Neural cell (in vitro differentiated cells): Measurements from ENCODE around the gene MAN2C1. TPM values are rescaled to one million over a fixed set of nuclear protein-coding genes. Genes with fewer than 3 reads are reported as not detected.
"Not testable (repeated sequence)": the region's sequence is repeated elsewhere in the genome, so short reads cannot be mapped to it uniquely, and the experiment has no call there.

Experiments used
- H2AFZ ChIP-seq: fragments of 200-600, 300-800 bp; sonication (generic), shearing (Covaris generic); 2 replicates; pipeline ENCODE4 v1.6.0; 2014; ENCODE audit warnings: low read depth, mild to moderate bottlenecking, antibody characterized with exemption, low read length, moderate library complexity
- H3F3A ChIP-seq: fragments of 200-600 bp; shearing (Covaris generic); 2 replicates; pipeline ENCODE4 v1.6.1; 2016; ENCODE audit warnings: mild to moderate bottlenecking, moderate library complexity, mixed read lengths, antibody characterized with exemption, low read length; ENCODE audit not compliant: insufficient read depth, poor library complexity, severe bottlenecking
- H3K27ac ChIP-seq: fragments of 200-600, 300-800 bp; sonication (generic), shearing (Covaris generic); 2 replicates; pipeline ENCODE4 v1.5.1; 2014; ENCODE audit warnings: mild to moderate bottlenecking, low read length, moderate library complexity
- H3K27me3 ChIP-seq: fragments of 300-800, 200-600 bp; sonication (generic), shearing (Covaris generic); 2 replicates; pipeline ENCODE4 v1.6.0; 2014; ENCODE audit warnings: mild to moderate bottlenecking, low read depth, low read length, moderate library complexity; ENCODE audit not compliant: insufficient read depth
- H3K36me3 ChIP-seq: fragments of 300-800, 200-600 bp; sonication (generic), shearing (Covaris generic); 2 replicates; pipeline ENCODE4 v1.5.1; 2014; ENCODE audit warnings: mild to moderate bottlenecking, antibody characterized with exemption, low read length, moderate library complexity; ENCODE audit not compliant: insufficient read depth
- H3K4me2 ChIP-seq: fragments of 300-800, 200-600 bp; sonication (generic), shearing (Covaris generic); 2 replicates; pipeline ENCODE4 v1.6.0; 2014; ENCODE audit warnings: mild to moderate bottlenecking, low read length
- H3K4me3 ChIP-seq: fragments of 300-800, 200-600 bp; sonication (generic), shearing (Covaris generic); 2 replicates; pipeline ENCODE4 v1.5.1; 2014; ENCODE audit warnings: mild to moderate bottlenecking, low read length, moderate library complexity
- H3K79me2 ChIP-seq: fragments of 200-600 bp; shearing (Covaris generic); replicated peaks from 2 replicates; pipeline ENCODE4 v1.6.0; 2014; ENCODE audit warnings: mild to moderate bottlenecking, low read length, moderate library complexity; ENCODE audit not compliant: insufficient read depth
- H3K9ac ChIP-seq: fragments of 300-800, 200-600 bp; sonication (generic), shearing (Covaris generic); 2 replicates; pipeline ENCODE4 v1.6.1; 2016; ENCODE audit warnings: mild to moderate bottlenecking, low read length, mixed read lengths
- H3K9me2 ChIP-seq: fragments of 200-600 bp; shearing (Covaris generic); 2 replicates; pipeline ENCODE4 v1.6.1; 2016; ENCODE audit warnings: mild to moderate bottlenecking, low read length, mixed read lengths; ENCODE audit not compliant: insufficient read depth
- H3K9me3 ChIP-seq: fragments of 200-600, 300-800 bp; sonication (generic), shearing (Covaris generic); 2 replicates; pipeline ENCODE4 v1.6.1; 2016; ENCODE audit warnings: mild to moderate bottlenecking, mixed run types, low read length, moderate library complexity, mixed read lengths
- H4K20me1 ChIP-seq: fragments of 200-600 bp; shearing (Covaris generic); 2 replicates; pipeline ENCODE4 v1.6.1; 2016; ENCODE audit warnings: mild to moderate bottlenecking, mixed run types; ENCODE audit not compliant: insufficient read depth
- EP300 ChIP-seq: fragments of 450-650 bp; conservative IDR thresholded peaks from 2 replicates; pipeline ENCODE4 v1.6.1; 2014; ENCODE audit warnings: antibody characterized with exemption, mild to moderate bottlenecking, moderate library complexity; ENCODE audit not compliant: poor library complexity, severe bottlenecking
- EZH2 ChIP-seq: fragments of 200-600, 300-800 bp; shearing (Covaris generic), sonication (generic); IDR thresholded peaks from 2 replicates; pipeline ENCODE4 v1.6.1; 2014; ENCODE audit warnings: antibody characterized with exemption, low read length, borderline replicate concordance, mild to moderate bottlenecking; ENCODE audit not compliant: insufficient read depth, poor library complexity, severe bottlenecking
- MXI1 ChIP-seq: fragments of 450-650 bp; conservative IDR thresholded peaks from 2 replicates; pipeline ENCODE4 v1.6.1; 2014; ENCODE audit warnings: antibody characterized with exemption, mild to moderate bottlenecking; ENCODE audit not compliant: poor library complexity, severe bottlenecking
- POLR2AphosphoS5 ChIP-seq: IDR thresholded peaks from 2 replicates; pipeline ENCODE4 v1.6.1; 2012
- SMC3 ChIP-seq: fragments of 450-650 bp; conservative IDR thresholded peaks from 2 replicates; pipeline ENCODE4 v1.6.1; 2014; ENCODE audit warnings: antibody characterized with exemption, mild to moderate bottlenecking, moderate library complexity; ENCODE audit not compliant: poor library complexity
- TAF1 ChIP-seq: IDR thresholded peaks from 2 replicates; pipeline ENCODE4 v1.6.1; 2012; ENCODE audit warnings: low read depth
- polyA plus RNA-seq: library from polyadenylated mRNA; depleted of rRNA; stranded (reverse); fragments of >200 nt; gene quantifications from 2 replicates; pipeline ENCODE4 v1.2.3, GENCODE V29; 2014
- TF ChIP-seq, protein P1 (sequence below): fragments of 450-650 bp; IDR thresholded peaks from 2 replicates; pipeline ENCODE4 v1.5.1; 2014; ENCODE audit warnings: antibody characterized with exemption, mild to moderate bottlenecking, moderate library complexity; ENCODE audit not compliant: poor library complexity, severe bottlenecking
- TF ChIP-seq, protein P2 (sequence below): IDR thresholded peaks from 2 replicates; pipeline ENCODE4 v1.6.1; 2012; ENCODE audit warnings: borderline replicate concordance

Gene MAN2C1
- polyA plus RNA-seq, 1 donor from 2014 or later: 261 TPM

DNA sequence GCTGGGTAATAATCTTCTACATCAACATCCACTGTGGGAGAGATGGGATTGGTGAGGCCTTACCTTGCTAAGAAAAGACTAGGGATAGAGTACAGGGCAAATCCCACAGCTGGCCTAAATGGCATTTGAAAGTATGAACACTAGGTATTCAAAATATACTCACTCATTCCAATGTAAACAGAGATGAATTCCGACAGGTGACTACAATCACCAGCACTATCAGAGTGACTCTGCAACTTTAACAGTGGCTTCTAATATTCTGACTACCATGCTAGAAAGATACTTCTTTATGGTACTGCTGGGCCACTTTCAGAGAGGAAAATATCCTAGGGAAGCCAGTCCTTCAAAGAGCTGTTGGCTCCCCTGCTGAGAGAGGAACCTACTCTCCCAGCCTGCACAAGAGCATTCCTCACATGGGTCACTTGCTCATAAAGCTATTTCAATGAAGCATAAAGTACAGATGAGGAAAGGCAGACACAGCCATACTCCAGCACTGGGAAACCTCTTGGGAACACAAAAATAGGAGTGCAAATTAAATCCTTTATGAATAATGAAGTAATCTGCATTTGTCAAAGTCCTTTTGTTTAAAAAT, 21.5 kb upstream of the MAN2C1 start:
- Histone ChIP-seq H3K27me3 (no peaks in the 10 kb centered on the region), H3K4me3 (no peak overlapping the region), H4K20me1 (no peaks in the 10 kb centered on the region), H3K9me2 (no peaks in the 10 kb centered on the region), H2AFZ (no peak overlapping the region), H3K9me3 (no peaks in the 10 kb centered on the region), H3K4me2 (no peak overlapping the region), H3K79me2 (no peaks in the 10 kb centered on the region), H3K27ac (no peak overlapping the region), H3K36me3 (peaks cover 7% of the 10 kb centered on the region), H3K9ac (no peak overlapping the region), H3F3A (no peaks in the 10 kb centered on the region)
- TF ChIP-seq SMC3 (no peak), EP300 (no peak), EZH2 (no peak), TAF1 (no peak), POLR2AphosphoS5 (no peak), MXI1 (no peak)

DNA sequence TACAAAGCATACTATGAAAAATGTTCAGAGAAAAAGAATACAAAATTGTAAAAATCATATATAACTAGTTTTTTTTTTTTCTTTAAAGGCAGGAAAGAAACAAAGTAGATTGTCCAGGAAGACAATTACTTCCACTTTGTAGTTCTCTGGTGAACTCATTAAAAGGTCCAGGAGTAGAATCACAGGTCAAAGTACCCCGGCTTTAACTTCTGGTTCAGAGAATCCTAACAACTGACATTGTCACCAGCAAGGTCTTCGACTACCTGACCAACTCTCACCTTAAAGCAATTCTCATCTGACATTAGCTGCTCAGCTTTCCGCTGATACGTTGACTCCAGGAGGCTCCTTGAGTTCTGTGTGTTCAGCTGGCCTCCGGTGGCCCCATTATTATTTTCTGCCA, 15.6 kb upstream of the MAN2C1 start:
- H3F3A ChIP-seq, H3K36me3 ChIP-seq, H3K27ac ChIP-seq, H2AFZ ChIP-seq, H3K4me3 ChIP-seq, H3K9me3 ChIP-seq, H3K4me2 ChIP-seq, H3K27me3 ChIP-seq, H3K9me2 ChIP-seq, H3K79me2 ChIP-seq, H3K9ac ChIP-seq, H4K20me1 ChIP-seq: not testable (repeated sequence)

DNA sequence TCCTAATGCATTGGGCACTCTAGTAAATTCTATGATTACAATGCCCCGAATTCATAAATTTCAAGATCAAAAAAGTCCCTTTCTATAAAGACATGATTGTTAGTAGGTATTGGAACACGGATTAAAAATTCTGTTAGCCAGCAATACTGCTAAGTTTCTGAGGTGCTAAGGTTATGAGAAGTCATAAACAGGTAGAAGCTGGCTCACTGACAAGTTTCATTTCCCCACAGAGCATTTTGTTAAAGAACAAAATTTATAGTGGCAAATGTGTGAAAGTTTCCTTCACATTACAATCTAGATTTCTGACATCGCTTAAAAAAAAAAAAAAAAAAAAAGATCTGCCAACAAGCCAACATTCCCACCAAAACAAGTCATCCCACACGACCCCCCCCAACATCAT, 12.4 kb upstream of the MAN2C1 start:
- Histone ChIP-seq H3K9me3 (no peaks in the 10 kb centered on the region), H3K9ac (no peak overlapping the region), H3K79me2 (no peaks in the 10 kb centered on the region), H3F3A (no peaks in the 10 kb centered on the region), H3K4me3 (no peak overlapping the region), H2AFZ (no peak overlapping the region), H4K20me1 (no peaks in the 10 kb centered on the region), H3K4me2 (no peak overlapping the region), H3K27ac (no peak overlapping the region), H3K27me3 (no peaks in the 10 kb centered on the region), H3K36me3 (peaks cover 5% of the 10 kb centered on the region), H3K9me2 (no peaks in the 10 kb centered on the region)
- no peak for TF ChIP-seq TAF1
- TF ChIP-seq, protein P1, sequence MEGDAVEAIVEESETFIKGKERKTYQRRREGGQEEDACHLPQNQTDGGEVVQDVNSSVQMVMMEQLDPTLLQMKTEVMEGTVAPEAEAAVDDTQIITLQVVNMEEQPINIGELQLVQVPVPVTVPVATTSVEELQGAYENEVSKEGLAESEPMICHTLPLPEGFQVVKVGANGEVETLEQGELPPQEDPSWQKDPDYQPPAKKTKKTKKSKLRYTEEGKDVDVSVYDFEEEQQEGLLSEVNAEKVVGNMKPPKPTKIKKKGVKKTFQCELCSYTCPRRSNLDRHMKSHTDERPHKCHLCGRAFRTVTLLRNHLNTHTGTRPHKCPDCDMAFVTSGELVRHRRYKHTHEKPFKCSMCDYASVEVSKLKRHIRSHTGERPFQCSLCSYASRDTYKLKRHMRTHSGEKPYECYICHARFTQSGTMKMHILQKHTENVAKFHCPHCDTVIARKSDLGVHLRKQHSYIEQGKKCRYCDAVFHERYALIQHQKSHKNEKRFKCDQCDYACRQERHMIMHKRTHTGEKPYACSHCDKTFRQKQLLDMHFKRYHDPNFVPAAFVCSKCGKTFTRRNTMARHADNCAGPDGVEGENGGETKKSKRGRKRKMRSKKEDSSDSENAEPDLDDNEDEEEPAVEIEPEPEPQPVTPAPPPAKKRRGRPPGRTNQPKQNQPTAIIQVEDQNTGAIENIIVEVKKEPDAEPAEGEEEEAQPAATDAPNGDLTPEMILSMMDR: no peak
- TF ChIP-seq, protein P2, sequence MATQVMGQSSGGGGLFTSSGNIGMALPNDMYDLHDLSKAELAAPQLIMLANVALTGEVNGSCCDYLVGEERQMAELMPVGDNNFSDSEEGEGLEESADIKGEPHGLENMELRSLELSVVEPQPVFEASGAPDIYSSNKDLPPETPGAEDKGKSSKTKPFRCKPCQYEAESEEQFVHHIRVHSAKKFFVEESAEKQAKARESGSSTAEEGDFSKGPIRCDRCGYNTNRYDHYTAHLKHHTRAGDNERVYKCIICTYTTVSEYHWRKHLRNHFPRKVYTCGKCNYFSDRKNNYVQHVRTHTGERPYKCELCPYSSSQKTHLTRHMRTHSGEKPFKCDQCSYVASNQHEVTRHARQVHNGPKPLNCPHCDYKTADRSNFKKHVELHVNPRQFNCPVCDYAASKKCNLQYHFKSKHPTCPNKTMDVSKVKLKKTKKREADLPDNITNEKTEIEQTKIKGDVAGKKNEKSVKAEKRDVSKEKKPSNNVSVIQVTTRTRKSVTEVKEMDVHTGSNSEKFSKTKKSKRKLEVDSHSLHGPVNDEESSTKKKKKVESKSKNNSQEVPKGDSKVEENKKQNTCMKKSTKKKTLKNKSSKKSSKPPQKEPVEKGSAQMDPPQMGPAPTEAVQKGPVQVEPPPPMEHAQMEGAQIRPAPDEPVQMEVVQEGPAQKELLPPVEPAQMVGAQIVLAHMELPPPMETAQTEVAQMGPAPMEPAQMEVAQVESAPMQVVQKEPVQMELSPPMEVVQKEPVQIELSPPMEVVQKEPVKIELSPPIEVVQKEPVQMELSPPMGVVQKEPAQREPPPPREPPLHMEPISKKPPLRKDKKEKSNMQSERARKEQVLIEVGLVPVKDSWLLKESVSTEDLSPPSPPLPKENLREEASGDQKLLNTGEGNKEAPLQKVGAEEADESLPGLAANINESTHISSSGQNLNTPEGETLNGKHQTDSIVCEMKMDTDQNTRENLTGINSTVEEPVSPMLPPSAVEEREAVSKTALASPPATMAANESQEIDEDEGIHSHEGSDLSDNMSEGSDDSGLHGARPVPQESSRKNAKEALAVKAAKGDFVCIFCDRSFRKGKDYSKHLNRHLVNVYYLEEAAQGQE: no peak
- TF ChIP-seq MXI1: no peak
- TF ChIP-seq EP300: no peak
